Vagina (tissue), 2 donors: ENCODE data around the gene PRRT1. TPM values are rescaled to one million over a fixed set of nuclear protein-coding genes. Genes with fewer than 3 reads are reported as not detected.

ENCODE experiments used
- DNase-seq, 2 donors: peaks; one replicate each; pipeline ENCODE4 v3.0.0-alpha.2; 2017; ENCODE audit errors: extremely low spot score in 2 of 2
- H3K27ac ChIP-seq: fragments of 200-600 bp; sonication (generic); one replicate; pipeline ENCODE4 v1.5.1; 2019
- H3K27me3 ChIP-seq: fragments of 200-600 bp; sonication (generic); one replicate; pipeline ENCODE4 v1.5.1; 2019
- H3K36me3 ChIP-seq, 2 donors: fragments of 200-600 bp; sonication (generic); one replicate each; pipeline ENCODE4 v1.5.1; 2017 to 2019
- H3K4me1 ChIP-seq: fragments of 200-600 bp; sonication (generic); one replicate; pipeline ENCODE4 v1.5.1; 2019
- H3K4me3 ChIP-seq, 2 donors: fragments of 200-600 bp; sonication (generic); 1 replicate in 1 of 2; 2 replicates in 1 of 2; pipeline ENCODE4 v1.5.1; 2016 to 2019
- H3K9me3 ChIP-seq: fragments of 200-600 bp; sonication (generic); one replicate; pipeline ENCODE4 v1.5.1; 2019
- CTCF ChIP-seq, 3 experiments: fragments of 450-650 bp in 2 of 3; fragments of 200-600 bp in 1 of 3; sonication (generic) in 1 of 3; IDR thresholded peaks; one replicate each; pipeline ENCODE4 v1.5.1; 2017 to 2019; ENCODE audit warnings: antibody characterized with exemption in 3 of 3, mild to moderate bottlenecking in 2 of 3, moderate library complexity in 2 of 3
- POLR2A ChIP-seq, 2 donors: fragments of 450-650 bp; IDR thresholded peaks; one replicate each; pipeline ENCODE4 v1.6.1; 2017; ENCODE audit warnings: antibody characterized with exemption in 2 of 2, mild to moderate bottlenecking in 2 of 2, moderate library complexity in 2 of 2
- POLR2AphosphoS5 ChIP-seq, 2 donors: sonication (generic); formaldehyde crosslinking; IDR thresholded peaks; one replicate each; pipeline ENCODE4 v1.9.0; 2017; ENCODE audit warnings: antibody characterized with exemption in 2 of 2, mild to moderate bottlenecking in 2 of 2, low read depth in 1 of 2; ENCODE audit not compliant: insufficient read depth in 1 of 2
- intact Hi-C: fragments of 100-400 bp; cut with DNase I; formaldehyde crosslinking; loops from one replicate; pipeline ENCODE4 v1.15.1; 2023
- total RNA-seq: library from RNA; depleted of rRNA; stranded (reverse); fragments of >200 nt; gene quantifications from one replicate; pipeline ENCODE4 v1.2.3, GENCODE V29; 2016

The PRRT1 gene
- total RNA-seq, 1 donor from 2014 or later: 8.8 TPM

DNA sequence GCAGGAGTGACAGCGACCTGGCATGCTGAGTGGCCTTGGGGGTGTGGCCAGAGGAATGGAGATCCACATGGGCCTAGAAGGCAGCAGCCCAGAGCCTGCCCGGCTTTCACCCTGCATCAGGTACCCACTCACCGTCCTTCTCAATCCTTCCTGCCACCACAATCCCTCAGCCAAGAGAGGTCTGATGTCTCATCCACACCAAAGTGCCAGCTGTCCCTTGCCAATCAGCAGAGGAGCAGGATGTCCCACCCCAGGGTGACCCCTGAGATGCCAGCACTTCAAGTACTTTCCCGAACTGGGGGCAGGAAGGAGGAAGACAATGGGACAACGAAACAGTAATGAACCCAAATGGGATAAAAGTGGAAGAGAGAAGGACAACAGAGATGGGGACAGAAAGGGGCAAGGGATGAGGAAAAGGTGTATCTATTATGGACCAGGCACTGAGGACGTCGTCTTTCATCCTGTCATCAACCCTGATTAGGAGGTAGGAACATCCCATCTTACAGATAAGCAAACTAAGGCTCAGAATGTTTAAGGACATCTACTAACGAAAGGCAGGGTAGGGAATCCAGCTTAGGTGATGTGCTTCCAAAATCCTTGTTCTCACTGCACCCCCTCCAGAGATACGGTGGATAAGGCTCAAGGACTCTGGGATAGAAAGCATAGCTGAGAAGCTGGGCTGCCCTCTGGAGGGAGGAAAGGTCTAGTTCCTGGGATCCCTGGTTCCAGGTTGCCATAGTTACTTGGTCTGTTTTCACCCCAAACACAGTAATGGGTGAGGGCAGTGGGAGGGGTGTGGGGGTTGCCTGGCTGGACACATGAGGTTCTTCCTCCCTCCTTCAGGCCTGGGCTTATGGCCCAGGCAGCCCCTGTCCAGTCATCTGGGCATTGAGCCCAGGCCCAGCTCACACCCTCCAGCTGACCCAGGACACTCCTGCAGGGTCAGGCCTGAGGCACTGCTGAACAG, 38.1 kb downstream of the PRRT1 start:
- intact Hi-C loops: no loop called here
- TF ChIP-seq POLR2AphosphoS5 (IDR thresholded peaks at IDR 0.05; ENCODE audit: insufficient read depth in 1 of 2, low read depth in 1 of 2) (peak; percentile 81 to 89), POLR2A (IDR thresholded peaks at IDR 0.05) (no peak), CTCF (IDR thresholded peaks at IDR 0.05) (peak; percentile 8 to 41 (median 18))
- H3K4me1 ChIP-seq: peaks cover 63% of the 10 kb centered on the region
- no peaks in the 10 kb centered on the region for H3K9me3 ChIP-seq
- H3K27me3 ChIP-seq: no peaks in the 10 kb centered on the region
- H3K4me3 ChIP-seq: no peak overlapping the region
- peak overlapping the region; percentile 94 for H3K27ac ChIP-seq
- peaks cover 0 to 25% of the 10 kb centered on the region in 2 donors for H3K36me3 ChIP-seq
- peak in 1 of 2 donors; percentile 99 for DNase-seq

DNA sequence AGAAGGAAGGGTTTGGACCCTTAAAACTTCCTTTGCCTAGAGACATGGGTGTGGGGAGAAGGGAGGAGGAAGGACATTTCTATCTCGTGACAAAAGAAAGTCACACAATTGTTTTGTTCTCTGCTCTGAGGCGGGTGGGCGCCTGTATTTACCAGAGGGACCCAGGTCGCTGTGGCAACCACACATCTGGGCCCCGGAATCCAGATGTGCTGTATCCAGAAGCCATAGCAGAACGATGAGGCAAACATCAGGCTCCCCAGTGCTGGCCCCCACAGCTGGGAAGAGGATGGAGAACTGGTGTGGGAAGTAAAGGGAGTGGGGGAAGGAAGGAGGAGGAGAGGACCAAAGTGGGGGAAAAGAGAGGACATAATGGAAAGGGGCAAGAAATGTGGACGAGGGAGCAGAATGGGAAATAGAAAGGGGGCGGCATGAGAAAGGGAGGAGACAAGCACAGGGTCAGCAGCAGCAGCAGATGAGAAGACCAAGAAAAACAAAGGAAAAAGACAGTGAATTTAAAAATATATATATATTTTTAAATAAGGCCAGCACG, 39.2 kb downstream of the PRRT1 start:
- intact Hi-C loops: no loop called here
- Histone ChIP-seq H3K36me3 (peaks cover 0 to 14% of the 10 kb centered on the region in 2 donors), H3K9me3 (no peaks in the 10 kb centered on the region), H3K4me3 (no peak overlapping the region), H3K27me3 (no peaks in the 10 kb centered on the region), H3K4me1 (peaks cover 74% of the 10 kb centered on the region), H3K27ac (peak overlapping the region; percentile 94)
- peak in 1 of 2 donors; percentile 87 for DNase-seq
- no peak for TF ChIP-seq CTCF (IDR thresholded peaks at IDR 0.05)
- TF ChIP-seq POLR2AphosphoS5 (IDR thresholded peaks at IDR 0.05; ENCODE audit: insufficient read depth in 1 of 2, low read depth in 1 of 2): peak in 1 of 2 donors; percentile 42
- TF ChIP-seq POLR2A (IDR thresholded peaks at IDR 0.05): no peak

DNA sequence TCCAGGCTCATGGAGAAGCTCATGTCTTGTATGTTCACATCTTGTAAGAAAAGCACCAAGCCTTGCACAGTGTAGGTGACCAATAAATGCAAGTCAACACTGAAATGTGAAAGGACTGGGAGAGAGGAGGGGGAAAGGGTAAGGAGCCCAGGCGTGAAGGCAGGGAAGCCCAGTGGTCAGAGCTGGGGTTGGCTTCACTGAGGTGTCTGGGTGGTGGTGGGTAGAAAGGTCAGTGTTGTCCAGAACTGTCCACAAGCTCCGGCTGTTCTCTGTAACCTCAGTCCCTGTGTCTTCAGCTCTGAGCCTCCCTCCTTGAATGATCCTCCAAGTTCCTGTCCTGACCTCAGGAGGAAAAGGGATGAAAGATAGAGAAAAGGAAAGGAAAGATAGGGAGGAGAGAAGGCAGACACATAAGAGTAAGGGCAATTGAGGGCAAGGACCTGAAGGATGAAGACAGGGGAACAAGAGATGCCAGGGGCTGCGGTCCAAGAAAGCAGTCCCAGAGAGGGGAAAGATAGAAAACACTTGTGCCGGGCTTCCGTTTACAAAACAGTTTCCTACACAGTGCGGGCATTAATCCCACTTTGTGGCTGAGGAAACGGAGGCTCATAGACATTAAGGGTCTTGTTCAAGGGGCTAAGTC, 40.2 kb downstream of the PRRT1 start:
- H3K36me3 ChIP-seq: peaks cover 0 to 13% of the 10 kb centered on the region in 2 donors
- H3K27me3 ChIP-seq: no peaks in the 10 kb centered on the region
- no peak for TF ChIP-seq CTCF (IDR thresholded peaks at IDR 0.05)
- no peak for TF ChIP-seq POLR2AphosphoS5 (IDR thresholded peaks at IDR 0.05; ENCODE audit: insufficient read depth in 1 of 2, low read depth in 1 of 2)
- TF ChIP-seq POLR2A (IDR thresholded peaks at IDR 0.05): no peak
- peaks cover 83% of the 10 kb centered on the region for H3K4me1 ChIP-seq
- intact Hi-C loops: loop anchor here (2.0 kb wide), 1 partner anchor 25 kb away; no protein-coding TSS in a partner anchor
- peak in 1 of 2 donors; percentile 90 for DNase-seq
- peak overlapping the region; percentile 94 for H3K27ac ChIP-seq
- no peak overlapping the region for H3K4me3 ChIP-seq
- no peaks in the 10 kb centered on the region for H3K9me3 ChIP-seq

- H3K4me3 ChIP-seq: no peak overlapping the region
- TF ChIP-seq POLR2A (IDR thresholded peaks at IDR 0.05) (no peak), POLR2AphosphoS5 (IDR thresholded peaks at IDR 0.05; ENCODE audit: insufficient read depth in 1 of 2, low read depth in 1 of 2) (peak in 1 of 2 donors; percentile 34)
- H3K27ac ChIP-seq: peak overlapping the region; percentile 94
- H3K4me1 ChIP-seq: peaks cover 91% of the 10 kb centered on the region
- H3K9me3 ChIP-seq: no peaks in the 10 kb centered on the region
- H3K36me3 ChIP-seq: peaks cover 0 to 4% of the 10 kb centered on the region in 2 donors
- intact Hi-C loops: loop anchor here (2.0 kb wide), 1 partner anchor 24 kb away; no protein-coding TSS in a partner anchor
- H3K27me3 ChIP-seq: no peaks in the 10 kb centered on the region
- peak; percentile 72 to 90 for DNase-seq
Observed at GRCh38 chr6:32110632-32111031, 41.1 kb downstream of the PRRT1 start.

DNA sequence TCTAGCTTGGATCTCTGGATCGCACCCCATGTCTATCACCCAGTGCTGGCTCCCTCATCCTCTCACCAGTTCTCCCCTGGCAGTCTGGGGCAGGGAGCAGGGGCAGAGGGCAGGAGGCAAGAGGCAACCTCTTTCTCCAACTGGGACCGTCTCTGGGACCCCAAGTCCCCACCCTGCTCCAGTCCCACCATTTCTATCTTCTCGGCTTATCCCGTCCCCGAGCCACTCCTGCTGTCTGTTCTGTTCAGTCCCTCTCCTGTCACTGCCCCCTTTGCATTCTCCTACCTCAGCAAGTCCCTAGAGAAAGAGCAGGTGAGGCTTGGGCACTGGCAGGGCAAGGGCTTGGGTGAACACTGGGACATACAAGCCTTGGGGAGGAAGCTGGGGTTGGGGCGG, 42.0 kb downstream of the PRRT1 start:
- intact Hi-C loops: loop anchor here (2.0 kb wide), 2 partner anchors 23 to 63 kb away; no protein-coding TSS in a partner anchor
- H3K27me3 ChIP-seq: no peaks in the 10 kb centered on the region
- H3K27ac ChIP-seq: peak overlapping the region; percentile 94
- no peaks in the 10 kb centered on the region for H3K9me3 ChIP-seq
- TF ChIP-seq POLR2A (IDR thresholded peaks at IDR 0.05) (no peak), CTCF (IDR thresholded peaks at IDR 0.05) (no peak), POLR2AphosphoS5 (IDR thresholded peaks at IDR 0.05; ENCODE audit: insufficient read depth in 1 of 2, low read depth in 1 of 2) (no peak)
- peak overlapping the region; percentile 58 to 60 for H3K4me3 ChIP-seq
- H3K4me1 ChIP-seq: peaks cover 97% of the 10 kb centered on the region
- DNase-seq: no peak
- H3K36me3 ChIP-seq: no peaks in the 10 kb centered on the region
